Common myeloid progenitor, CD34-positive (primary cell): Measurements from ENCODE around the gene NOL8.

ENCODE experiments used
- CTCF ChIA-PET: fragments of 350-600 bp; sonication (Branson Sonifier 250); formaldehyde crosslinking; loops from one replicate; lab custom pipeline; 2021; ENCODE audit warnings: antibody characterized with exemption; lab: Charles Lee
- POLR2A ChIA-PET: fragments of 350-600 bp; sonication (Branson Sonifier 250); formaldehyde crosslinking; loops from one replicate; lab custom pipeline; 2021; ENCODE audit warnings: antibody characterized with exemption; lab: Charles Lee
- DNase-seq, 3 donors: peaks; one replicate each; pipeline versions ENCODE4 v3.0.0 to v3.0.0-alpha.2; 2013
- H3K27ac ChIP-seq, 2 experiments: 1 replicate in 1 of 2; 2 replicates in 1 of 2; pipeline ENCODE4 v1.7.0; 2013; ENCODE audit warnings: inconsistent platforms in 2 of 2, low read length in 2 of 2, mild to moderate bottlenecking in 2 of 2, low read depth in 1 of 2, moderate library complexity in 1 of 2; ENCODE audit not compliant: severe bottlenecking in 2 of 2, insufficient read depth in 1 of 2, poor library complexity in 1 of 2
- H3K27me3 ChIP-seq, 5 experiments: replicated peaks in 2 of 5; 1 replicate in 3 of 5; 2 replicates in 2 of 5; pipeline versions ENCODE4 v1.6.1 to v1.7.0; 2013; ENCODE audit warnings: low read length in 4 of 5, mild to moderate bottlenecking in 2 of 5, moderate library complexity in 2 of 5, inconsistent platforms in 1 of 5; ENCODE audit not compliant: insufficient read depth in 5 of 5, control insufficient read depth in 4 of 5
- H3K36me3 ChIP-seq, 4 experiments: 1 replicate in 2 of 4; 2 replicates in 2 of 4; pipeline versions ENCODE4 v1.6.1 to v1.7.0; 2013; ENCODE audit warnings: low read length in 3 of 4, control low read depth in 1 of 4, mild to moderate bottlenecking in 1 of 4; ENCODE audit not compliant: control insufficient read depth in 4 of 4, insufficient read depth in 4 of 4
- H3K4me1 ChIP-seq, 4 experiments: 1 replicate in 3 of 4; 2 replicates in 1 of 4; pipeline versions ENCODE4 v1.6.1 to v1.7.1; 2013; ENCODE audit warnings: low read length in 3 of 4, mild to moderate bottlenecking in 3 of 4, control low read depth in 1 of 4, inconsistent platforms in 1 of 4, moderate library complexity in 1 of 4; ENCODE audit not compliant: control insufficient read depth in 4 of 4, insufficient read depth in 4 of 4; ENCODE audit errors: control extremely low read depth in 1 of 4
- H3K4me3 ChIP-seq, 7 experiments: 1 replicate in 4 of 7; 2 replicates in 3 of 7; pipeline versions ENCODE4 v1.5.1 to v1.7.0; 2013; ENCODE audit warnings: mild to moderate bottlenecking in 7 of 7, low read length in 6 of 7, moderate library complexity in 6 of 7, inconsistent platforms in 2 of 7, low read depth in 2 of 7, control low read depth in 1 of 7; ENCODE audit not compliant: insufficient read depth in 4 of 7, control insufficient read depth in 1 of 7; ENCODE audit errors: extremely low read depth in 1 of 7
- H3K9me3 ChIP-seq, 5 experiments: 1 replicate in 4 of 5; 2 replicates in 1 of 5; pipeline versions ENCODE4 v1.6.1 to v1.7.1; 2013; ENCODE audit warnings: low read length in 4 of 5, mild to moderate bottlenecking in 2 of 5, inconsistent platforms in 1 of 5, low read depth in 1 of 5, moderate library complexity in 1 of 5; ENCODE audit not compliant: control insufficient read depth in 4 of 5, insufficient read depth in 2 of 5; ENCODE audit errors: control extremely low read depth in 1 of 5
- WGBS: methylation state at CpG from one replicate; pipeline ENCODE4 v1.1.5; 2013; ENCODE audit not compliant: insufficient coverage; 5-methylcytosine and 5-hydroxymethylcytosine counted together

NOL8 gene

GRCh38 chr9:92278110-92278509 is 47.0 kb downstream of the NOL8 start:
- no peak overlapping the region for H3K27ac ChIP-seq
- no peak overlapping the region for H3K4me3 ChIP-seq
- DNase-seq = no peak
- no peaks in the 10 kb centered on the region for H3K9me3 ChIP-seq
- WGBS = 88% methylated on average over 1 of the region's 2 CpGs
- ChIA-PET CTCF (interaction anchor here (1.0 to 3.0 kb wide), 7 partner anchors 9 to 138 kb away, joined by 3 to 16 read pairs (median 4); no protein-coding TSS in a partner anchor), POLR2A (no interaction called here)
- H3K36me3 ChIP-seq = peaks cover 37 to 95% (median 69%) of the 10 kb centered on the region in 4 experiments
- H3K4me1 ChIP-seq = peaks cover 0 to 6% (median 5%) of the 10 kb centered on the region in 4 experiments
- H3K27me3 ChIP-seq = no peaks in the 10 kb centered on the region

GRCh38 chr9:92276331-92277032 is 48.7 kb downstream of the NOL8 start:
- POLR2A ChIA-PET = no interaction called here
- no peaks in the 10 kb centered on the region for H3K9me3 ChIP-seq
- peaks cover 0 to 6% (median 5%) of the 10 kb centered on the region in 4 experiments for H3K4me1 ChIP-seq
- CTCF ChIA-PET = interaction anchor here (1.2 to 1.8 kb wide), 5 partner anchors 8 to 357 kb away, joined by 3 to 5 read pairs (median 4); no protein-coding TSS in a partner anchor
- peak in 1 of 3 donors; percentile 3 for DNase-seq
- H3K4me3 ChIP-seq = no peak overlapping the region
- H3K36me3 ChIP-seq = peaks cover 40 to 93% (median 69%) of the 10 kb centered on the region in 4 experiments
- 23% methylated on average over 6 of the region's 11 CpGs for WGBS
- H3K27ac ChIP-seq = peak overlapping the region; percentile 13 to 27
- no peaks in the 10 kb centered on the region for H3K27me3 ChIP-seq

- H3K27me3 ChIP-seq = no peaks in the 10 kb centered on the region
- WGBS = 100% methylated on average over 2 of the region's 6 CpGs
- H3K27ac ChIP-seq = no peak overlapping the region
- DNase-seq = no peak
- peaks cover 0 to 6% (median 5%) of the 10 kb centered on the region in 4 experiments for H3K4me1 ChIP-seq
- no peak overlapping the region for H3K4me3 ChIP-seq
- ChIA-PET CTCF (interaction anchor here (1.1 to 1.7 kb wide), 3 partner anchors 12 to 358 kb away, joined by 3 to 5 read pairs (median 4); no protein-coding TSS in a partner anchor), POLR2A (interaction anchor here (0.5 to 0.8 kb wide), 3 partner anchors 122 to 207 kb away, joined by 3 to 5 read pairs (median 4); no protein-coding TSS in a partner anchor)
- H3K36me3 ChIP-seq = peaks cover 46 to 93% (median 72%) of the 10 kb centered on the region in 4 experiments
- no peaks in the 10 kb centered on the region for H3K9me3 ChIP-seq
Observed at GRCh38 chr9:92275541-92275940, 49.6 kb downstream of the NOL8 start.

GRCh38 chr9:92270511-92270910 is 54.6 kb downstream of the NOL8 start:
- H3K9me3 ChIP-seq = no peaks in the 10 kb centered on the region
- no peak for DNase-seq
- H3K27me3 ChIP-seq = no peaks in the 10 kb centered on the region
- no peak overlapping the region for H3K4me3 ChIP-seq
- H3K27ac ChIP-seq = no peak overlapping the region
- H3K36me3 ChIP-seq = peaks cover 45 to 93% (median 78%) of the 10 kb centered on the region in 4 experiments
- ChIA-PET POLR2A (no interaction called here), CTCF (no interaction called here)
- 100% methylated on average over 2 of the region's 5 CpGs for WGBS
- H3K4me1 ChIP-seq = no peaks in the 10 kb centered on the region

- CTCF ChIA-PET = interaction anchor here (0.9 to 1.5 kb wide), 4 partner anchors 11 to 128 kb away, joined by 3 to 4 read pairs (median 4); no protein-coding TSS in a partner anchor
- peaks cover 35 to 96% (median 75%) of the 10 kb centered on the region in 4 experiments for H3K36me3 ChIP-seq
- no peaks in the 10 kb centered on the region for H3K27me3 ChIP-seq
- no peaks in the 10 kb centered on the region for H3K9me3 ChIP-seq
- H3K4me1 ChIP-seq = no peaks in the 10 kb centered on the region
- DNase-seq = no peak
- POLR2A ChIA-PET = no interaction called here
- WGBS = 98% methylated on average over 4 of the region's 4 CpGs
- H3K4me3 ChIP-seq = no peak overlapping the region
- H3K27ac ChIP-seq = no peak overlapping the region
Observed at GRCh38 chr9:92266486-92266885, 58.7 kb downstream of the NOL8 start.

- H3K27ac ChIP-seq = no peak overlapping the region
- ChIA-PET CTCF (interaction anchor here (1.5 kb wide), 2 partner anchors 13 to 126 kb away, joined by 4 read pairs; no protein-coding TSS in a partner anchor), POLR2A (no interaction called here)
- WGBS = 100% methylated on average over 3 of the region's 3 CpGs
- H3K27me3 ChIP-seq = no peaks in the 10 kb centered on the region
- H3K4me1 ChIP-seq = no peaks in the 10 kb centered on the region
- H3K9me3 ChIP-seq = no peaks in the 10 kb centered on the region
- no peak overlapping the region for H3K4me3 ChIP-seq
- peaks cover 30 to 96% (median 69%) of the 10 kb centered on the region in 4 experiments for H3K36me3 ChIP-seq
- DNase-seq = no peak
Observed at GRCh38 chr9:92265154-92265553, 60.0 kb downstream of the NOL8 start.

GRCh38 chr9:92263131-92263530 is 62.0 kb downstream of the NOL8 start:
- Histone ChIP-seq H3K27ac (no peak overlapping the region), H3K27me3 (no peaks in the 10 kb centered on the region), H3K9me3 (no peaks in the 10 kb centered on the region), H3K36me3 (peaks cover 33 to 96% (median 68%) of the 10 kb centered on the region in 4 experiments), H3K4me1 (no peaks in the 10 kb centered on the region), H3K4me3 (no peak overlapping the region)
- WGBS = 90% methylated on average over 1 of the region's 1 CpG
- DNase-seq = no peak
- ChIA-PET CTCF (interaction anchor here (0.9 to 1.6 kb wide), 4 partner anchors 10 to 16 kb away, joined by 3 to 4 read pairs (median 4); no protein-coding TSS in a partner anchor), POLR2A (no interaction called here)
